H1 (cell line): ENCODE data around the gene EMC7. TPM values are rescaled to one million over a fixed set of nuclear protein-coding genes. Genes with fewer than 3 reads are reported as not detected.

Source experiments
- CTCF ChIA-PET: fragments of 300-600 bp; sonication (Branson Sonifier 250); formaldehyde crosslinking; loops from one replicate; lab custom pipeline; 2021; ENCODE audit not compliant: partially characterized antibody; lab: Charles Lee
- POLR2A ChIA-PET: fragments of 300-600 bp; sonication (Branson Sonifier 250); formaldehyde crosslinking; loops from one replicate; lab custom pipeline; 2021; ENCODE audit warnings: inconsistent platforms; ENCODE audit not compliant: partially characterized antibody; lab: Charles Lee
- DNase-seq, 2 experiments: peaks; one replicate each; pipeline versions ENCODE4 v3.0.0 to v3.0.0-alpha.2; 2010 to 2022; ENCODE audit warnings: low spot score in 2 of 2, low read depth in 1 of 2, mixed read lengths in 1 of 2
- FAIRE-seq: peaks from 2 replicates; lab custom pipeline; 2011; peaks lifted over from hg19 to GRCh38; lab: Jason Lieb, UNC
- H2AFZ ChIP-seq: 2 replicates; pipeline ENCODE4 v1.8.1; 2012; ENCODE audit warnings: low read length, inconsistent platforms
- H2AK5ac ChIP-seq: 2 replicates; pipeline ENCODE4 v1.6.1; 2013; ENCODE audit warnings: low read depth, low read length
- H2BK120ac ChIP-seq: replicated peaks from 2 replicates; pipeline ENCODE3; 2013; ENCODE audit warnings: low read depth, low read length, inconsistent platforms
- H2BK12ac ChIP-seq: 2 replicates; pipeline ENCODE4 v1.6.1; 2013; ENCODE audit warnings: low read depth, low read length
- H2BK15ac ChIP-seq: 2 replicates; pipeline ENCODE4 v1.6.1; 2013; ENCODE audit warnings: low read length
- H2BK20ac ChIP-seq: 2 replicates; pipeline ENCODE4 v1.6.1; 2013; ENCODE audit warnings: low read length
- H2BK5ac ChIP-seq: 2 replicates; pipeline ENCODE4 v1.6.1; 2013; ENCODE audit warnings: low read depth, low read length
- H3K14ac ChIP-seq: 2 replicates; pipeline ENCODE4 v1.6.1; 2013; ENCODE audit warnings: inconsistent platforms; ENCODE audit not compliant: insufficient read length
- H3K18ac ChIP-seq: 2 replicates; pipeline ENCODE4 v1.6.1; 2013; ENCODE audit warnings: low read length; ENCODE audit errors: extremely low read depth
- H3K23ac ChIP-seq: 2 replicates; pipeline ENCODE4 v1.6.1; 2013; ENCODE audit warnings: inconsistent platforms; ENCODE audit not compliant: insufficient read length
- H3K23me2 ChIP-seq: 2 replicates; pipeline ENCODE4 v1.6.1; 2013; ENCODE audit warnings: low read depth, low read length
- H3K27ac ChIP-seq: 2 replicates; pipeline ENCODE4 v1.6.1; 2011; ENCODE audit warnings: low read depth, low read length, inconsistent platforms
- H3K27me3 ChIP-seq, 4 experiments: replicated peaks in 1 of 4; 1 replicate in 1 of 4; 2 replicates in 3 of 4; pipeline versions ENCODE4 v1.6.1 to v1.8.1; 2011 to 2013; ENCODE audit warnings: low read length in 3 of 4, mild to moderate bottlenecking in 3 of 4, inconsistent platforms in 2 of 4, mixed read lengths in 2 of 4, moderate library complexity in 1 of 4; ENCODE audit not compliant: control insufficient read depth in 3 of 4, insufficient read depth in 3 of 4; ENCODE audit errors: extremely low read depth in 1 of 4
- H3K36me3 ChIP-seq, 4 experiments: 2 replicates each; pipeline versions ENCODE4 v1.6.1 to v1.8.1; 2011 to 2013; ENCODE audit warnings: mild to moderate bottlenecking in 4 of 4, low read length in 3 of 4, moderate library complexity in 2 of 4, control low read depth in 1 of 4, inconsistent platforms in 1 of 4; ENCODE audit not compliant: insufficient read depth in 4 of 4, control insufficient read depth in 2 of 4
- H3K4ac ChIP-seq: replicated peaks from 2 replicates; pipeline ENCODE3; 2013; ENCODE audit warnings: low read length, low read depth, mixed read lengths, inconsistent platforms; ENCODE audit not compliant: insufficient read length
- H3K4me1 ChIP-seq, 4 experiments: replicated peaks in 1 of 4; 1 replicate in 1 of 4; 2 replicates in 3 of 4; pipeline versions ENCODE4 v1.6.1 to v1.8.1; 2011 to 2013; ENCODE audit warnings: low read length in 3 of 4, inconsistent platforms in 2 of 4, mixed read lengths in 1 of 4; ENCODE audit not compliant: insufficient read depth in 4 of 4, control insufficient read depth in 3 of 4
- H3K4me2 ChIP-seq, 2 experiments: 2 replicates each; pipeline versions ENCODE4 v1.6.1 to v1.8.1; 2011 to 2013; ENCODE audit warnings: low read depth in 2 of 2, low read length in 2 of 2, control low read depth in 1 of 2, inconsistent platforms in 1 of 2, mild to moderate bottlenecking in 1 of 2; ENCODE audit not compliant: insufficient read depth in 1 of 2
- H3K4me3 ChIP-seq, 4 experiments: fragments of 200-600, 300-600 bp in 1 of 4; sonication (generic), shearing (Covaris generic), sonication (Bioruptor Twin) in 1 of 4; 2 replicates each; pipeline versions ENCODE4 v1.5.1 to v1.8.1; 2011 to 2016; ENCODE audit warnings: low read length in 4 of 4, low read depth in 3 of 4, control low read depth in 2 of 4, inconsistent platforms in 2 of 4, mild to moderate bottlenecking in 2 of 4, mixed read lengths in 1 of 4, moderate library complexity in 1 of 4; ENCODE audit not compliant: insufficient read depth in 2 of 4; ENCODE audit errors: extremely low read depth in 1 of 4
- H3K56ac ChIP-seq: replicated peaks from 2 replicates; pipeline ENCODE3; 2013; ENCODE audit warnings: low read depth, mild to moderate bottlenecking, mixed read lengths, low read length, inconsistent platforms; ENCODE audit not compliant: insufficient read length
- H3K79me1 ChIP-seq: 2 replicates; pipeline ENCODE4 v1.6.1; 2013; ENCODE audit warnings: low read depth, low read length, control low read depth
- H3K79me2 ChIP-seq, 2 experiments: 2 replicates each; pipeline versions ENCODE4 v1.6.1 to v1.8.1; 2012 to 2013; ENCODE audit warnings: low read length in 2 of 2, mild to moderate bottlenecking in 2 of 2, inconsistent platforms in 1 of 2; ENCODE audit not compliant: insufficient read depth in 2 of 2, control insufficient read depth in 1 of 2
- H3K9ac ChIP-seq, 4 experiments: replicated peaks in 1 of 4; 1 replicate in 1 of 4; 2 replicates in 3 of 4; pipeline versions ENCODE4 v1.6.1 to v1.8.1; 2011 to 2013; ENCODE audit warnings: low read depth in 3 of 4, low read length in 3 of 4, control low read depth in 2 of 4, mild to moderate bottlenecking in 2 of 4, moderate library complexity in 2 of 4, inconsistent platforms in 1 of 4; ENCODE audit errors: extremely low read depth in 1 of 4
- H3K9me3 ChIP-seq, 2 experiments: 2 replicates each; pipeline versions ENCODE4 v1.6.1 to v1.8.1; 2012 to 2013; ENCODE audit warnings: mild to moderate bottlenecking in 2 of 2, moderate library complexity in 2 of 2, control low read depth in 1 of 2, inconsistent platforms in 1 of 2, low read depth in 1 of 2, low read length in 1 of 2, mixed read lengths in 1 of 2; ENCODE audit not compliant: insufficient read depth in 2 of 2
- H4K20me1 ChIP-seq, 2 experiments: replicated peaks in 1 of 2; 2 replicates each; pipeline versions ENCODE3 to v1.8.1; 2011 to 2013; ENCODE audit warnings: inconsistent platforms in 2 of 2, low read length in 2 of 2, mild to moderate bottlenecking in 1 of 2; ENCODE audit not compliant: insufficient read depth in 2 of 2, control insufficient read depth in 1 of 2
- H4K5ac ChIP-seq: 2 replicates; pipeline ENCODE4 v1.6.1; 2013; ENCODE audit warnings: low read length, low read depth, mixed read lengths, inconsistent platforms; ENCODE audit not compliant: insufficient read length
- H4K8ac ChIP-seq: 2 replicates; pipeline ENCODE4 v1.8.0; 2013; ENCODE audit warnings: mild to moderate bottlenecking, moderate library complexity, low read length, inconsistent platforms; ENCODE audit not compliant: insufficient read depth; ENCODE audit errors: extremely low read depth
- H4K91ac ChIP-seq: replicated peaks from 2 replicates; pipeline ENCODE3; 2013; ENCODE audit warnings: low read length, mixed read lengths, inconsistent platforms; ENCODE audit not compliant: insufficient read length
- BACH1 ChIP-seq: IDR thresholded peaks from 2 replicates; pipeline ENCODE4 v1.6.1; 2012; ENCODE audit warnings: low read length, improper control_type of control experiment
- CBX8 ChIP-seq: fragments of 300-800, 300-1000 bp; sonication (generic); IDR thresholded peaks from 2 replicates; pipeline ENCODE4 v1.7.1; 2016; ENCODE audit warnings: low read depth, low read length, borderline replicate concordance
- CHD1 ChIP-seq: IDR thresholded peaks from 2 replicates; pipeline ENCODE4 v1.6.1; 2012; ENCODE audit warnings: low read depth, low read length, improper control_type of control experiment
- HDAC6 ChIP-seq: IDR thresholded peaks from one replicate; pipeline ENCODE4 v1.7.1; 2012; ENCODE audit warnings: low read depth, mild to moderate bottlenecking, inconsistent platforms, low read length, moderate library complexity
- JUN ChIP-seq: IDR thresholded peaks from 2 replicates; pipeline ENCODE4 v1.6.1; 2011; ENCODE audit warnings: low read depth, mild to moderate bottlenecking, improper control_type of control experiment, low read length
- POLR2A ChIP-seq, 2 experiments: IDR thresholded peaks; 1 replicate in 1 of 2; 2 replicates in 1 of 2; pipeline ENCODE4 v1.6.1; 2011; ENCODE audit warnings: low read depth in 2 of 2, low read length in 2 of 2, mild to moderate bottlenecking in 2 of 2; ENCODE audit errors: control extremely low read depth in 1 of 2
- RNF2 ChIP-seq: fragments of 200-900, 300-1000 bp; sonication (generic); IDR thresholded peaks from 2 replicates; pipeline ENCODE4 v1.7.1; 2016; ENCODE audit warnings: borderline replicate concordance, low read depth, mild to moderate bottlenecking, antibody characterized with exemption, low read length; ENCODE audit not compliant: poor library complexity, severe bottlenecking; ENCODE audit errors: missing control alignments
- SIRT6 ChIP-seq: IDR thresholded peaks from one replicate; pipeline ENCODE4 v1.7.1; 2012; ENCODE audit warnings: low read length, inconsistent platforms
- SIX5 ChIP-seq: IDR thresholded peaks from 2 replicates; pipeline ENCODE4 v1.6.1; 2011; ENCODE audit warnings: mild to moderate bottlenecking, low read depth, low read length
- SP2 ChIP-seq: IDR thresholded peaks from 2 replicates; pipeline ENCODE4 v1.6.1; 2012; ENCODE audit warnings: mild to moderate bottlenecking, low read length, inconsistent platforms
- TBP ChIP-seq: IDR thresholded peaks from 2 replicates; pipeline ENCODE4 v1.6.1; 2011; ENCODE audit warnings: low read depth, low read length, improper control_type of control experiment
- ZNF274 ChIP-seq: IDR thresholded peaks from 2 replicates; pipeline ENCODE4 v1.7.0; 2012; ENCODE audit warnings: low read length, borderline replicate concordance; ENCODE audit errors: extremely low read depth
- WGBS, 2 experiments: shearing (Covaris generic) in 1 of 2; methylation state at CpG; one replicate each; pipeline versions ENCODE4 v1.1.6 to v1.1.7; 2013 to 2015; ENCODE audit warnings: low lambda C conversion rate in 2 of 2, mixed read lengths in 2 of 2, inconsistent platforms in 1 of 2, low coverage in 1 of 2, missing lambda C conversion rate in 1 of 2; ENCODE audit not compliant: insufficient replicate concordance in 2 of 2, insufficient coverage in 1 of 2, insufficient read length in 1 of 2; ENCODE audit errors: extremely low coverage in 1 of 2, missing lambda C conversion rate in 1 of 2; 5-methylcytosine and 5-hydroxymethylcytosine counted together
- polyA plus RNA-seq, 7 experiments: library from polyadenylated mRNA; depleted of rRNA in 3 of 7; stranded (reverse) in 5 of 7; unstranded in 2 of 7; fragments of >200 nt in 5 of 7; fragments of 200-250 nt in 2 of 7; gene quantifications; 1 replicate in 5 of 7; 2 replicates in 1 of 7; 4 replicates in 1 of 7; pipeline versions ENCODE4 v1.2.1 to v1.2.3, GENCODE V29; 2011 to 2013; ENCODE audit warnings: missing spikeins in 2 of 7, mixed read lengths in 2 of 7
- total RNA-seq: library from RNA; stranded (reverse); fragmentation: NEBNext Ultra II Directional; extraction: Animal tissue kit (Norgen Biotek cat#: 25700); gene quantifications from 2 replicates; pipeline ENCODE4 v1.2.1, GENCODE V29; 2021
- TF ChIP-seq, protein P1 (sequence below): IDR thresholded peaks from 2 replicates; pipeline ENCODE4 v1.6.1; 2011; ENCODE audit warnings: low read depth, mild to moderate bottlenecking, low read length; ENCODE audit not compliant: insufficient read depth

Gene EMC7
- total and polyA plus RNA-seq, 2 of the 8 experiments (the other 6 are each of a cell fraction or from before 2014, with no cell fraction given): 29.0 to 39.0 TPM

DNA sequence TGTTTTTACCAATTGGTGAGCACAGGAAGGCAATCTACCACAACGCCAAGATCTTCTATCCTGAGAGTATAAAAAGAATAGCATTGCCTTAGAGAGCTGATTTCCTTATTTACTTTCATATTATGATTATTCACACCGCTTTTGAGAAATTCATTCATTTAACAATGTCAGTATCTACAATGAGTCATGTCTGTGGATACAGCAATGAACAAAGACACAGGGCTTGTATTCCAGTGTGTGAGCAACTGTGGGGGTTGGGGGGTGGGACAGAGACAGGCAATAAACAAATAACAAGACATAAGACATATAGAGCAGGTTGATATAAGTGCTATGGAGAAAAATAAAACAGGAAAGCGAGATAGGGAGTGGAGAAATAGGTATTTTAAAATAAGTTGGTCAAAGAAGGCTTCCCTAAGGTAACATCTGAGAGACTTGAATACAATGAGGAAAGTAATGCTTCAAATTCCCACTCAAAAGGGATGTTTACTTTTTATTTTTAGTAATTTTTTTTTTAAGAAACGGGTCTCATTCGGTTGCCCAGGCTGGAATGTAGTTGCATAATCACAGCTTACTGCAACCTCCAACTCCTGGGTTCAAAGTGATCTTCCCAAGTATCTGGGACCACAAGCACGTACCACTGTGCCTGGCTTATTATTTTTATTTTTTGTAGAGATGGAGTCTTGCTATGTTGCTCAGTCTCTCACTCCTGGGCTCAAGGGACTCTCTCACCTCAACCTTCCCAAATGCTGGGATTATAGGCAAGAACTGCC, 45.9 kb upstream of the EMC7 start:
- H3K23ac ChIP-seq: no peak overlapping the region
- DNase-seq (no peak), FAIRE-seq (no peak)
- no peak overlapping the region for H2BK120ac ChIP-seq
- H4K5ac ChIP-seq: no peak overlapping the region
- no peak overlapping the region for H3K9ac ChIP-seq
- H4K8ac ChIP-seq: no peak overlapping the region
- H3K27me3 ChIP-seq: no peaks in the 10 kb centered on the region
- no peak overlapping the region for H3K14ac ChIP-seq
- no peak overlapping the region for H2AFZ ChIP-seq
- H2BK20ac ChIP-seq: no peak overlapping the region
- no peak overlapping the region for H2BK5ac ChIP-seq
- H3K9me3 ChIP-seq: no peaks in the 10 kb centered on the region
- no peaks in the 10 kb centered on the region for H3K79me2 ChIP-seq
- ChIA-PET CTCF (interaction anchor here (1.3 to 3.1 kb wide), 3 partner anchors 13 to 36 kb away, joined by 3 to 15 read pairs (median 3); no protein-coding TSS in a partner anchor), POLR2A (interaction anchor here (1.0 kb wide), 1 partner anchor 30 kb away, joined by 3 read pairs; no protein-coding TSS in a partner anchor)
- 76 to 100% methylated on average over 1 to 6 of the region's 6 CpGs for WGBS, 2 experiments
- H3K23me2 ChIP-seq: no peaks in the 10 kb centered on the region
- H3K36me3 ChIP-seq: peaks cover 0 to 49% (median 11%) of the 10 kb centered on the region in 4 experiments; a peak in 6 of 8 replicates
- H3K4me2 ChIP-seq: no peak overlapping the region
- H3K4me3 ChIP-seq: no peak overlapping the region
- no peak overlapping the region for H2BK12ac ChIP-seq
- H3K18ac ChIP-seq: no peak overlapping the region
- no peak overlapping the region for H2BK15ac ChIP-seq
- H3K27ac ChIP-seq: no peak overlapping the region
- no peak overlapping the region for H4K91ac ChIP-seq
- no peak overlapping the region for H2AK5ac ChIP-seq
- H3K4me1 ChIP-seq: no peaks in the 10 kb centered on the region
- no peaks in the 10 kb centered on the region for H4K20me1 ChIP-seq
- H3K56ac ChIP-seq: no peak overlapping the region
- no peaks in the 10 kb centered on the region for H3K79me1 ChIP-seq
- H3K4ac ChIP-seq: no peak overlapping the region
- TF ChIP-seq HDAC6 (no peak), SIRT6 (no peak), CHD1 (no peak), ZNF274 (no peak), TBP (no peak), SIX5 (no peak), POLR2A (IDR thresholded peaks at IDR 0.05; ENCODE audit: control extremely low read depth in 1 of 2, low read depth in 2 of 2, low read length in 2 of 2) (no peak), BACH1 (no peak), RNF2 (no peak), CBX8 (no peak), SP2 (no peak), JUN (no peak)
- TF ChIP-seq, protein P1, sequence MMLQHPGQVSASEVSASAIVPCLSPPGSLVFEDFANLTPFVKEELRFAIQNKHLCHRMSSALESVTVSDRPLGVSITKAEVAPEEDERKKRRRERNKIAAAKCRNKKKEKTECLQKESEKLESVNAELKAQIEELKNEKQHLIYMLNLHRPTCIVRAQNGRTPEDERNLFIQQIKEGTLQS: no peak
